NCI-H460 (cell line): ENCODE results near the gene ZNF440. TPM values are rescaled to one million over a fixed set of nuclear protein-coding genes. Genes with fewer than 3 reads are reported as not detected.
"Not testable (repeated sequence)": the region's sequence is repeated elsewhere in the genome, so short reads cannot be mapped to it uniquely, and the experiment has no call there.

Source experiments
- DNase-seq: peaks from one replicate; pipeline ENCODE4 v3.0.0-alpha.2; 2016; ENCODE audit warnings: low read depth; ENCODE audit errors: extremely low read depth
- total RNA-seq: library from RNA; depleted of rRNA; stranded (reverse); fragments of >200 nt; shearing (Covaris generic); gene quantifications from 2 replicates; pipeline ENCODE4 v1.2.3, GENCODE V29; 2014

The ZNF440 gene
- total RNA-seq, 1 experiment from 2014 or later, result 0.45 TPM

DNA sequence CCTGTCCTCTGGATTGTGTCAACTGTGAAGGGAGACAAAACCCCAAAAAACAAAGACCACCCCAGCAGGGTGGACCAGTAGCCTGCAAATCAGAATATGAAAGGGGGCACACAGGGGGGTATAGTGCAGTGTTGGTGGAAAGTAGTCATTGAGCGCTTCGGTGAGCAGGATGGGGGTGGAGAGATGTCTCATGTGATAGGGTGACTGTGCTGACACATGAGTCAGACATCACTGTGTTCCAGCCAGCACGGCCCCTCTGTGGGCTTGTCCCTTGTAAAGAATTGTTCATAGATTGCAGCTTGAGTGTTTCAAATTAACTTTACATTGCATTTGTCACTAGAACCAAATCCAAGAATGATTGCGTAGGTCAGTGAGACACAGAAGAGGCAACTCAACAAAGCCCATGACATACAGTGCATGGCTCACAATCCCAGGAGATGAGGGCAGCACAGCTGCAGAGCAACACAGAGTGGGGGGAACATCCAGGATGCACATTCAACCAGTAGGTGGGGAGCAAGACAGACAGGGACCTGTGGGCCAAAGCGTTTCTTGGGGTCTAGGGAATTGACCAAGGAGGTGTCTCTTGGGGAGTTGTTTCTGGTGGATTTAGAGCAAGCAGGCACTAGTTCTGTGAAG is 7.5 kb downstream of the ZNF440 start:
- DNase-seq, result no peak

DNA sequence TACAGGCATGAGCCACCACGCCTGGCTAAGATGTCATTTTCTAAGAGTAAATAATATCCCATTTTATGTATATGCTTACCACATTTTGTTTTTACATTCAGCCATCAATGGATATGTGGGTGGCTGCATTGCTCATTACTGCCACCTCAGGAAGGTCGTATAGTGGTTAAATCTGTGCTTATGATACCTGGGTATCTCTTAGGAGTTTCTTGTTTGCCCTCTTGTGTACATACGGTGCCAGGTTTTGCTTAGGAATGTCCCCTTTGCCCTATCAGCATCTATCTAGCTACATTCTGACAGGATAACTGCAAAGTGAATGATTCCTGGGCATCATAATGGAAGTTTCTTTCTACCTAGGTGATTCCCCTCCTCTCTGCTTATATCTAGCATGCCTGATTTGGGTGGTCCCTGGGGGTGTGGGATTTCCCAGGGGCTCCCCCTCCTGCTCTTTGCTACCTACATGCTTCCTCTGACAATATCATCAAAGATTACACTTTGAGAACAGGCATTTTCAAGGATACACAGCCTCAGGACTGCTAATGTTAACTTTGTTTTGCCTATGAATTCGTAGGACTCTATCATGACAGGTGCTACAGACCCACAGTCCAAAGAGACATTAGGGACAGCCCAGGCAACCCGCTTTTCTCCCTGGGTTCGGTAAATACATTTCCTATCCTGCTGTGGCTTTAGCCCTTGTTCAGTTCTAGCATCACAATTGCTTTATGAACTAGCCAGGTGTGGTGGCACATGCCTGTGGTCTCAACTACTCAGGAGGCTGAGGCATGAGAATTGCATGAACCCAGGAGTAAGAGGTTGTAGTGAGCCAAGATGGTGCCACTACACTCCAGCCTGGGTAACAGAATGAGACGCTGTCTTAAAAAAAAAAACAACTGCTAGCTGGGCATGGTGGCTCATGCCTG is 15.1 kb downstream of the ZNF440 start:
- not testable (repeated sequence) for DNase-seq

DNA sequence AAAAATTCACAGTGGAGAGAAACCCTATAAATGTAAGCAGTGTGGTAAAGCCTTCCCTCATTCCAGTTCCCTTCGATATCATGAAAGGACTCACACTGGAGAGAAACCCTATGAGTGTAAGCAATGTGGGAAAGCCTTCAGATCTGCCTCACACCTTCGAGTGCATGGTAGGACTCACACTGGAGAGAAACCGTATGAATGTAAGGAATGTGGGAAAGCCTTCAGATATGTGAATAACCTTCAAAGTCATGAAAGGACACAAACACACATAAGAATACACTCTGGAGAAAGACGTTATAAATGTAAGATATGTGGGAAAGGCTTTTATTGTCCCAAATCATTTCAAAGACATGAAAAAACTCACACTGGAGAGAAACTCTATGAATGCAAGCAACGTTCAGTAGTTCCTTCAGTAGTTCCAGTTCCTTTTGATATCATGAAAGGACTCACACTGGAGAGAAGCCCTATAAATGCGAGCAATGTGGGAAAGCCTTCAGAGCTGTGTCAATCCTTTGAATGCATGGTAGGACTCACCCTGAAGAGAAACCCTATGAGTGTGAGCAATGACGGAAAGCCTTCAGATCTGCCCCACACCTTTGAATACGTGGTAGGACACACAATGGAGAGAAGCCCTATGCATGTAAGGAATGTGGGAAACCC is 18.3 kb downstream of the ZNF440 start:
- no peak for DNase-seq

DNA sequence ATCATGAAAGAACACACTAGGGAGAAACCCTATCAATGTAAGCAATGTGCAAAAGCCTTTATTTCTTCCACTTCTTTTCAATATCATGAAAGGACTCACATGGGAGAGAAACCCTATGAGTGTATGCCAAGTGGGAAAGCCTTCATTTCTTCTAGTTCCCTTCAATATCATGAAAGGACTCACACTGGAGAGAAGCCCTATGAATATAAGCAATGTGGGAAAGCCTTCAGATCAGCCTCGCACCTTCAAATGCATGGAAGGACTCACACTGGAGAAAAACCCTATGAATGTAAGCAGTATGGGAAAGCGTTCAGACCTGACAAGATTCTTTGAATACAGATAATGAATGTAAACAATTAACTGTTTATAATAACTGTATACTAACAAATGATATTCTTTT is 19.5 kb downstream of the ZNF440 start:
- no peak for DNase-seq

DNA sequence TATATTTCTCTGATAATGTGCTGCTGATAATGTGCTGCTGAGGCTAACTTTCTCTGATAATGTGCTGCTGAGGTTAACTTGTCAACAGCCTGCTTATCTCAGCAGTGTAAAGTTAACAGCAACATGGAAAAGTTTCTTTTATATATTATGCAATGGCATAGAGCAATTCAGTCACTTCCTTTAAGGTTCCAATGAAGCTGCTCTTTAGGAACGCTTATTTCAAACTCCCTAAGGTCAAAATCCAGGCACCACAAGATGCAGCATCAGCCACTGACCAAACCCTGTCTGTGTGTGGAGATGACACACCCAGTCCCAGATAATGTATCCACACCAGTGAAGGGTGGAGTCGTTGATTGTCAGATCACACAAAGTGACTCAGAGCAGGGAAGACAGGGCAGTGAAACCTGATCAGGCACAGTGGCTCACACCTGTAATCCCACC is 21.6 kb downstream of the ZNF440 start:
- DNase-seq, result not testable (repeated sequence)

DNA sequence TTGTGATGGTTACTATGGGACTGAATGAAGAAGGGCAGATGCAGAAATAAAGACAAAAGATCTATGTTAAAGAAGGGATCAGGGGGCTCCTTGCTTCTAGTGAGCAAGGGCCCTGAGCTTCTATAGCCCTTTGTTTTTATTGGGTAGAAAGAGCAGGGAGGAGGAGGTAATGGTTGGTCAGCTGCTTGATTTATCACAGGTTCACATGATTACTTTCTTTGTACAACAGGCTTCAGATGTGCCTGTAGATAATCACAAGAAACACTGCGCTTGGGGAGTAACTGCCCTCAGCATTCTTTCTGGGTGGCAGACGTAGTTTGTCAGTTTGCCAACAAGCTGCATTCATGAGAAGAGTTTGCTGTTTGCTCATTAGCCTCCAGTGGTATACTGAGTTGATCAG is 29.6 kb downstream of the ZNF440 start:
- DNase-seq, result no peak

DNA sequence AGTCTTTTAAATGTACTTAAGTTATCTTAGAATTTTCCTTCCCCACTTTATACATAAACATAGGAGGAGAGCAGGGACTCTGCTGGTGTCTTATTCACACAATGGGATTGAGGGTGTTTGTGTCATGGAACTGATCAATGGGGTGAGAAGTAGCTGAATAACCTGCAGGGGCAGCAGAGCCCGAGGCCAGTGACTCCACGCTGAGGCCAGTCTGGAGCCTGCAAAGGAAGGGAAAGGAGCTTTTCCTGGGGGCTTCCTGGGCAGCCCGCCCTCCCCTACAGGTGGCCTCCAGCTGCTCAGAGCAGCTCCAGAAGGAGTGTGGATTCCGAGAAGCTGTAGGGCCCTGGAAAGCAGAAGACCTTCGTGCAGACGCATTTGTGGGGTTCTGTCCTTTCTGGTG is 33.5 kb downstream of the ZNF440 start:
- DNase-seq, result not testable (repeated sequence)

DNA sequence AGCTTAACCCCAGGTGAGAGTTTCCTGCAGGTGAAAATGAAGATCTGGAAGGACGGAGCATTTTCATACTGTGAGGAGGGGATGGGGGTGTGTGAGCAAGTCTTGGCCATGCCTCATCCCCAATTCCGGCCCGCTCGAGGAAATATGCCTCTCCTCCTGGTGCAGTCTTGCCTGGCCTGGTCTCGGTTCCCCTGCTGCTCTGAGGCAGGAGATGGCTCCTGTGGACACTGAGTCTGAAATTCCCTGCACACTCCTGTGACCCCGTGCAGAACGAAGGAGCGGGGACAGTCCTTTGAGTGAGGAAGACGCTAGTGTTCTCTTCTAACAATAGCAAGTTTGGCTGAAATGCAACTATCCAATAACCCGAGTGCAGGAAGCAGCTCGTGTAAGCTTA is 34.1 kb downstream of the ZNF440 start:
- DNase-seq, result no peak

DNA sequence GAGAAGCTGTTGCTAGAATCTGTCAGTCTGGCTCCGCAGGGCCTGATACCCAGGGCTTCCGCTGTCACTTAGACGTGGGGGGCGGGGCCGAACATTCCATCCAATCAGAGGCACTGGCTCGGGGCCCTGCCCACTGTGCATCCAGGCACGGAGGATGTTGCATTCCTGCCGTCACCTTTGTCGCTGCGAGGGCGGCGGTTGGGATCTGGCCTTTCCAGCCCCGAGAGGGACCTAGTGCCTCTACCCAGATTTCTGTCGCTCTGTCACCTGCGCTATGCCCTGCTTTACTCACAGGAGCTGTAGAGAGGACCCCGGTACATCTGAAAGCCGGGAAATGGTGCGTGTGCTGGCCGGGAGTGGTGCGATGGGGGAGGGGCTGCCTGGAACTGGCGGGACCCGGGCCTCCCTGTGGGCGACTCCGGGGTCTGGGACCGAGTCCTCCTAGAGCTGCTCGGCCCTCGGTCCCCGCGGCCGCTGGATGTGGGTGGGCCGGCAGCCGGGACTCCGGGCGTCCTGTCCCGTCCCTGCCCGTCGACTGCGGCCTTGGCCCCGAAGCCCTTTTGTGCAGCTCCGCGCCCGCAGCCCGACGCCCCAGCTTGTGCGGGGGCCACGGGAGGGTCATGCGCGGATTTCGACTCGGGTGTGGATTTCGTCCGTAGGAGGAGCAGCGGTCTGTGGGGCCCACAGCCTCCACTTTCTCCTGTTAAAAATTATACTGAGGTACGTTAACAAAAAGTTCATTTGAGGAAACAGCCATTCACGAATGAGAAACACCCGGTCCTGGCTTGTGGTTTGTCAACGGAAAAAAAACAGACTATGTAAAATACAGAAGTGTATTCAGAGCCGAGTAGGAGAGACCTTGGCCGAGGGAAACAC is 34.8 kb downstream of the ZNF440 start, which contains the start of gene ZNF439:
TSS of gene ZNF439 (plus strand) at position 133 of the 876 bp plus-strand sequence. CDS start at position 275, 142 bp downstream.
- DNase-seq, result no peak

DNA sequence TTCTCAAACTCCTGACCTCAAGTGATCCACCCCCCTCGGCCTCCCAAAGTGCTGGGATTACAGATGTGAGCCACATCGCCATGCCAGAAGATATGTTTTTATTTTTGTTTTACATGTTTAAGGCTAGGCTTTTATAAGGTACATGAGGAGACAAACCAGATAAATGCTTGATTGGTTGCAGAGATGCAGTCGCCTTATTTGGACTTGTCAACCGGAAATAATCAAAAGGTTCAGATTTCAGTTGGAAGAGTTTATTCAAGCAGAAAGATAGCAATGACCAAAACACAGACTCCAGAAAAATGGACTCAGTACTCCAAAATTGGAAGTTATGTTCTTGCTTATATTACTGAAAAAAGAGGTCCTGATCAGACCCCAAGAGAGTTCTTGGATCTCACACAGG is 36.2 kb downstream of the ZNF440 start:
- not testable (repeated sequence) for DNase-seq

DNA sequence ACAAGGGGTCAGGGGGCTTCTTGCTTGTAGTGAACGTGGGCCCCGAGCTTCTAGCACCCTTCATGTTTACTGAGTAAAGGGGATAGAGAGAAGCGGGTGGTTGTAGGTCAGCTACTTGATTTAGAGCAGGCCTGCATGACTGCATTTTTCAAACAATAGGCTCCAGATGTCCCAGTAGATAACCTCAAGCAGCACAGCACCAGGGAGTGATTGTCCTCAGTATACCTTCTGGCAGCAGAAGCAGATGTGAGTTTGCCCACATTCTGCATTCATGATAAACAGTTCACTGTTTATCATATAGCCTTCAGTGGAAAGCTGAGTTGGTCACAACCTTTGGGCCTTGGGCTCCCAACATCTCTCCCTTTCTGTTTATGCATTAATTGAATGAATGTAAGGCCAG is 39.3 kb downstream of the ZNF440 start:
- DNase-seq, result no peak

DNA sequence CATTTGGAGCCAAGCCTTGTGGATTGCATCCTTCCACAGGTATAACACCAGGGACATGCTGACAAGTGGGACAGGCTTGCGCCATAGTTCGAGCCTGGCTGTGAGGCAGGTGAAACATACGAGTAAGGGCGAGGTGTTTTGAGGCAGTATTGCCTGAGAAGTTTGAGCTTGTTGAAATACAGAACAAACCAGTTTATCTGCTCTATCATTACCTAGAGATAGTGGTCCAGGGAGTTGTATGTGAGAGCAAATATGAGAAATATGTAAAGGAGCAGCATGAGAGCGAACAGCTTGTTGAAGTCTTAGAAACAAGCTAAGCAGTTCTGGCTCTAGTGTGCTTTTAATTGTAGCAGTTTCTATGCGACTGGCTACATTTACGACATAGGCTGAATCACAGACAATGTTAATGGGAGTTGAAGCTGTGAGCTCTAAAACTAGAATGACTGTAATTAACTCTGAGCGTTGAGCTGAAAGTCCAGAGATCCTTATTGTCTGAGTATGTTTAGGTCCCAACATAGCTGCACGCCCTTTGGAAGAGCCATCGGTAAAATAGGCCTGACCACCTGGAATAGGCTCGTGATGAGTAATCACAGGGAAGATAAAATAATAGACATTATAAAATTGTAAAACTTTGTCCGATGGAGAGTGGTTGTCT is 42.6 kb downstream of the ZNF440 start:
- DNase-seq, result no peak

DNA sequence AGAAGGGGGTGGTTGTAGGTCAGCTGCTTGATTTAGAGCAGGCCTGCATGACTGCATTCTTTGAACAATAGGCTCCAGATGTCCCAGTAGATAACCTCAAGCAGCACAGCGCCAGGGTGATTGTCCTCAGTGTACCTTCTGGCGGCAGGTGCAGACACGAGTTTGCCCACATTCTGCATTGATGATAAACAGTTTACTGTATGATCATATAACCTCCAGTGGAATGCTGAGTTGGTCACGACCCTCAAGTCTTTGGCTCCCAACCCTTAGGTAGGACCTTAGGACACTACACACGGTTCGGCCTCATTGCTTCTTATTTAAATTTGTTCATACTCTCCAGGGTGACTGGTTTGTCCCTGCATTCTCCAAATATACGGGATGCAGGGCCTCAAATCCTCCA is 46.6 kb downstream of the ZNF440 start:
- no peak for DNase-seq

DNA sequence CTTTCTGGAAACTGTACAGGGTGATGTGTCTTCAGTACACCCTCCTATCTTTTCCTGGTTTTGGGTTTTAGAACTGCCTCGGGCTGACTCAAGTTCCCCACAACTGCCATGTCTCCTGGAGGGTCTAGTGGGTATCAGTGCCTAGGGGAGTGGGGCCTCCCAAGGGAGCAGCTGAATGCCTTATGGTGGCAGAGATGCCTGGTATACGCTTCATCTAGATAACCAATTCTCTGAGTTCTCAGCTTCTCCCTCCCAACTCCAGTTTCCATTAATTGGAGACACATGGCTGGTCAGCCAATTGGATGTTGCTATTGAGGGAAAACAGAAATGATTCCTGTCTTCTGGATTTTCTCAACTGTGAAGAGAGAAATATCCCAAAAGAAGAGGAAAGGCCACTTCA is 47.2 kb downstream of the ZNF440 start:
- no peak for DNase-seq

DNA sequence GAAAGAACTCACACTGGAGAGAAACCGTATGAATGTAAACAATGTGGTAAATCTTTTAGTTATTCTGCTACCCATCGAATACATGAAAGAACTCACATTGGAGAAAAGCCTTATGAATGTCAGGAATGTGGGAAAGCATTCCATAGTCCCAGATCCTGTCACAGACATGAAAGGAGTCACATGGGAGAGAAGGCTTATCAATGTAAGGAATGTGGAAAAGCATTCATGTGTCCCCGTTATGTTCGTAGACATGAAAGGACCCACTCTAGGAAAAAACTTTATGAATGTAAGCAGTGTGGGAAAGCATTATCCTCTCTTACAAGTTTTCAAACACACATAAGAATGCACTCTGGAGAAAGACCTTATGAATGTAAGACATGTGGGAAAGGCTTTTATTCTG is 53.7 kb downstream of the ZNF440 start:
- DNase-seq, result not testable (repeated sequence)

DNA sequence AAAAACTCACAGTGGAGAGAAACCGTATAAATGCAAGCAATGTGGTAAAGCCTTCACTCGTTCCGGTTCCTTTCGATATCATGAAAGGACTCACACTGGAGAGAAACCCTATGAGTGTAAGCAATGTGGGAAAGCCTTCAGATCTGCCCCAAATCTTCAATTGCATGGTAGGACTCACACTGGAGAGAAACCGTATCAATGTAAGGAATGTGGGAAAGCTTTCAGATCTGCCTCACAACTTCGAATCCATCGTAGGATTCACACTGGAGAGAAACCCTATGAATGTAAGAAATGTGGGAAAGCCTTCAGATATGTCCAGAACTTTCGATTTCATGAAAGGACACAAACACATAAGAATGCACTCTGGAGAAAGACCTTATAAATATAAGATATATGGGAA is 54.1 kb downstream of the ZNF440 start:
- no peak for DNase-seq

DNA sequence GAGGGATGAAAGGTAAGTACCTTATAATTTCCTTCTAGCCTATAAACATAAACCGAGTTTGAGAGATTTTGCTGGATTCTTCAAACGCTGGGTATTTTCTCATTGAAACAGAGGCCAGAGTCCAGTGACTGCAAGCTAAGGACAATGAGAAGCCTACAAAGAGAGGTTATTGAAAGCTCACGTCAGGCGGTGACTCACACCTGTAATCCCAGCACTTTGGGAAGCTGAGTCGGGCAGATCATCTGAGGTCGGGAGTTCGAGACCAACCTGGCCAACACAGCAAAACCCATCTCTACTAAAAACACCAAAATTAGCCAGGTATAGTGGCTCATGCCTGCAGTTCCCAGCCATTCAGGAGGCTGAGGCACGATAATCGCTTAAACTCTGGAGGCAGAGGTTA is 58.6 kb downstream of the ZNF440 start:
- DNase-seq, result no peak

DNA sequence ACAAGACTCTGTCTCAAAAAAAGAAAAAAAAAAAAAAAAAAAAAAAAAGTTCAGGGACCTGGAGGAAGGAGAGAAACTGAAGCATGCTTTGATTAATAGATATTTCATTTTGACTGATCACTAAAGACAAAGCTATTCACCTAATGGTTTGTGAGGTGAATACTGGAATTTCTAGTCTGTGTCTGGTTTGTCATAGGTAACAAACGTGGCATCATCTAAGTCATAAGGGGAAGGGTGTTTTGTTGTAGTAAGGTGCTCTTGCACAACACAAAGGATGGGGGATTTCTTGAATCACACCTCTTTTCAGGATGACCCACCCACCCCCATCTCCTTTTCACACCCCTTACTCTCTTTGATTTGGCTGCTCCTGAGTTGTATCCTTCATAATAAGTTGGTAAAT is 59.7 kb downstream of the ZNF440 start:
- no peak for DNase-seq

DNA sequence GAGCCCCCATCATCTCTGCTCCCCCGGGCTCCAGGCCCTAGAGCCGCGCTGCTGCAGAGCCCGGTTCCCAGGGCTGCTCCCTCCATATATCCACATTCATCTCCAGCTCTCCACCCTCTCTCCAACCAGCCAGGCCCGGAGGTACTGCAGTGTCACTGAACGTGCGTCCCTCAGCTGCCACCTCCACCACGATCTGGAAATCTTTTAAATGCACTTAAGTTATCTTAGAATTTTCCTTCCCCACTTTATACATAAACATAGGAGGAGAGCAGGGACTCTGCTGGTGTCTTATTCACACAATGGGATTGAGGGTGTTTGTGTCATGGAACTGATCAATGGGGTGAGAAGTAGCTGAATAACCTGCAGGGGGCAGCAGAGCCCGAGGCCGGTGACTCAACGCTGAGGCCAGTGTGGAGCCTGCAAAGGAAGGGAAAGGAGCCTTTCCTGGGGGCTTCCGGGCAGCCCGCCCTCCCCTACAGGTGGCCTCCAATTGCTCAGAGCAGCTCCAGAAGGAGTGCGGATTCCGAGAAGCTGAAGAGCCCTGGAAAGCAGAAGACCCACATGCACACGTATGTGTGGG is 65.7 kb downstream of the ZNF440 start:
- not testable (repeated sequence) for DNase-seq

DNA sequence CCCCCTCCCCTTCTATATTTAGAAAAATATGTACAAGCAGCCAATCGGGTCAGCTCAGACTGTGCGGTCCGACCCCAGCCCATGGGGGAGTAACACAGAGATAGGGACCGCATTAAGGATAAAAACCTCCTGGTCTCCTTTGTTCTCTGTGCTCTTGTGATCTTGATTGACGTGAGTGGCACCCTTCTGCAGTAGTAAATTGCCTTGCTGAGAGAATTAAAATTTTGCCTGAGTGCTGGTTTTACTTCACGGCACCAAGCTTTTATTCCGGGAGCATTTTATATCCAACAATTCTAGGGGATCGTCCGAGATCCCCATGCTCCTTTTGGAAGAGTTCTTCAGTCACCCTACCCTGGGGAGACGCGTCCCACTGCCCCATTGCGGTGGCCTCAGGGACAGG is 66.5 kb downstream of the ZNF440 start:
- no peak for DNase-seq
